NT2/D1 (cell line): ENCODE measurements around the gene CIB2.

Experiments
- YY1 ChIP-seq: IDR thresholded peaks from 2 replicates; pipeline ENCODE4 v1.6.1; 2011; ENCODE audit not compliant: insufficient read length, insufficient read depth
- ZNF274 ChIP-seq: IDR thresholded peaks from 2 replicates; pipeline ENCODE4 v1.6.1; 2011; ENCODE audit warnings: mild to moderate bottlenecking, low read depth, low read length

DNA sequence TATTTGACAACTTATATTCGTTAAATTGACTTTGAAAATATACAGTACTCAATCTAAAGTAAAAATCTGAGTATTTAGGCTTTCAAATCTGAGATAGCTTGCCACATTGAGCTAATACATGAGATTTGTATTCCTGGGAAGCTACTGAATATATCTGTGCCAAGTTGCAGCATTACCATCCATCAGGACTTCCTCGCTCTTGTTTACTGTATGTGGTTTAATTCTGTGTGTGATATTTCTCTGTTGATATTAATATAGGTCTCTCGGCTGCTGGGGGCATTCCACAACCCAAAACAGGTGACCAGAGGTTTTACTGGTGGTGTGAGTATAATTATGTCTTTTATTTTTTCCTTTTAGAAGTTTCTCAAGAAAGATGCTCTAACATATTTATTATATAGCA lies 23.7 kb upstream of the CIB2 start:
- no peak for TF ChIP-seq ZNF274
- no peak for TF ChIP-seq YY1
